ENCODE measurements around the gene ACTRT2. TPM values are rescaled to one million over a fixed set of nuclear protein-coding genes. Genes with fewer than 3 reads are reported as not detected.

ACTRT2 gene
- total RNA-seq, 4 donors from 2014 or later: not detected

DNA sequence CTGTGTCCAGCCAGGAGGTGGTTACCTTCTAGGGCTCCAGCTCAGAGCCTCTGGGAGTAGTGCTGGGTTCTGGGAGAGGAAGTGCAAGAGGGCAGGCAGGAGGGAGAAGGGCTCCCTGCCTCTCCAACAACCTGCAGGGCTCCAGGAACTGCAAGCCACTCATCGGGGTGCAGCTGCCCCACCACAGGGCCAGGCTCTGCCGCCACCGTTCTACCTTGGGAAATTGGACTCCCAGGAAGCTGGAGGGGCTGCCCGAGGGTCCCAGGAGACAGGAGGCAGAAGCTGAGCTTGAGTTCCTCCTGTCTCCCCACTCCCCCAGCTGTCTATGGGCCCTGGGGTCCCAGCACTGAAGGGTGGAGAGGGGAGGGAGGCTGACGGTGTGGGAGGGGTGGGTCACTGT lies 40.3 kb downstream of the ACTRT2 start:
- intact Hi-C loops (cut with DNase I): no loop called here
- Histone ChIP-seq H3K9me3 (peaks cover 0 to 5% (median 0%) of the 10 kb centered on the region in 4 donors), H3K4me1 (peaks cover 15 to 23% (median 20%) of the 10 kb centered on the region in 4 donors), H3K4me3 (no peak overlapping the region), H3K27me3 (peaks cover 11 to 90% (median 37%) of the 10 kb centered on the region in 4 donors), H3K36me3 (no peaks in the 10 kb centered on the region), H3K27ac (replicated peaks in 1 of 4) (no peak overlapping the region)
- DNase-seq (ENCODE audit: extremely low spot score): no peak
- WGBS: no CpG with 5 or more reads among the region's 5 CpGs
- TF ChIP-seq, protein P1, sequence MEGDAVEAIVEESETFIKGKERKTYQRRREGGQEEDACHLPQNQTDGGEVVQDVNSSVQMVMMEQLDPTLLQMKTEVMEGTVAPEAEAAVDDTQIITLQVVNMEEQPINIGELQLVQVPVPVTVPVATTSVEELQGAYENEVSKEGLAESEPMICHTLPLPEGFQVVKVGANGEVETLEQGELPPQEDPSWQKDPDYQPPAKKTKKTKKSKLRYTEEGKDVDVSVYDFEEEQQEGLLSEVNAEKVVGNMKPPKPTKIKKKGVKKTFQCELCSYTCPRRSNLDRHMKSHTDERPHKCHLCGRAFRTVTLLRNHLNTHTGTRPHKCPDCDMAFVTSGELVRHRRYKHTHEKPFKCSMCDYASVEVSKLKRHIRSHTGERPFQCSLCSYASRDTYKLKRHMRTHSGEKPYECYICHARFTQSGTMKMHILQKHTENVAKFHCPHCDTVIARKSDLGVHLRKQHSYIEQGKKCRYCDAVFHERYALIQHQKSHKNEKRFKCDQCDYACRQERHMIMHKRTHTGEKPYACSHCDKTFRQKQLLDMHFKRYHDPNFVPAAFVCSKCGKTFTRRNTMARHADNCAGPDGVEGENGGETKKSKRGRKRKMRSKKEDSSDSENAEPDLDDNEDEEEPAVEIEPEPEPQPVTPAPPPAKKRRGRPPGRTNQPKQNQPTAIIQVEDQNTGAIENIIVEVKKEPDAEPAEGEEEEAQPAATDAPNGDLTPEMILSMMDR (IDR thresholded peaks at IDR 0.05): no peak
- TF ChIP-seq EP300 (IDR thresholded peaks at IDR 0.05) (no peak), POLR2AphosphoS5 (IDR thresholded peaks at IDR 0.05) (no peak), POLR2A (IDR thresholded peaks at IDR 0.05; ENCODE audit: low read depth) (no peak)

DNA sequence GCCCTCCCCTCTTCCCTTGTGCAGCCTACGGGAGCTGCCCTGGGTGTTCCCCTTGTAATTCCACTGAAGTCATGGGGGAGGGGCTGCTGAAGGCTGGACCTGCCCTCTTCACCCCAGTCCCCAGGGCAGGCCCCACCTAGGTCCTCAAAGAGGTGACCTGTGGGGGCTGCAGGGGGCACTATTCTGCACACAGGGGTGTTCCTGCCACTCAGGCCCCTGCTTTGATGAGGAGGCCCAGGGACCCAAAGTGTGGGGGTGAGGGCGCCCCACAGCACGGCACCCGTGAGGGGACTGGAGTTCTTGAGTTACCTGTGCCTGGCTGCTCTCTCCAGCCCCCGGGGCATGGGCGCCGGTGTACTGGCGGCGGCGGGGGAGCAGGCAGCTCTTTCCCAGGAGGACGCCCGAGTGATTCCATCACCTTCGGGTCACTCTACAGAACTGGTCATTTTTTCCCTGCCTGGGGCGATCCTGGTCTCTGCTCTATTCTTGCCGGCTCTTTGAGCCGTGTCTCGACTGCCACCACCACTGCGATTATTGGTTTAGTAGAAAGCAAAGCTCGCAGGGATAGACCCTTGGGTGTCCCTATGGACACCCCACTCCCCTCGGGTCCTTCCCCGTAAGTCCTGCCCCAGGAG lies 40.8 kb downstream of the ACTRT2 start:
- Histone ChIP-seq H3K4me1 (peaks cover 15 to 28% (median 23%) of the 10 kb centered on the region in 4 donors), H3K27ac (replicated peaks in 1 of 4) (no peak overlapping the region), H3K4me3 (no peak overlapping the region), H3K36me3 (no peaks in the 10 kb centered on the region), H3K27me3 (peaks cover 11 to 91% (median 41%) of the 10 kb centered on the region in 4 donors), H3K9me3 (peaks cover 0 to 5% (median 0%) of the 10 kb centered on the region in 4 donors)
- TF ChIP-seq POLR2AphosphoS5 (IDR thresholded peaks at IDR 0.05) (no peak), EP300 (IDR thresholded peaks at IDR 0.05) (no peak), POLR2A (IDR thresholded peaks at IDR 0.05; ENCODE audit: low read depth) (no peak)
- TF ChIP-seq, protein P1 (IDR thresholded peaks at IDR 0.05): no peak
- DNase-seq (ENCODE audit: extremely low spot score): no peak
- intact Hi-C loops (cut with DNase I): no loop called here
- WGBS: 32% methylated on average over 16 of the region's 21 CpGs

DNA sequence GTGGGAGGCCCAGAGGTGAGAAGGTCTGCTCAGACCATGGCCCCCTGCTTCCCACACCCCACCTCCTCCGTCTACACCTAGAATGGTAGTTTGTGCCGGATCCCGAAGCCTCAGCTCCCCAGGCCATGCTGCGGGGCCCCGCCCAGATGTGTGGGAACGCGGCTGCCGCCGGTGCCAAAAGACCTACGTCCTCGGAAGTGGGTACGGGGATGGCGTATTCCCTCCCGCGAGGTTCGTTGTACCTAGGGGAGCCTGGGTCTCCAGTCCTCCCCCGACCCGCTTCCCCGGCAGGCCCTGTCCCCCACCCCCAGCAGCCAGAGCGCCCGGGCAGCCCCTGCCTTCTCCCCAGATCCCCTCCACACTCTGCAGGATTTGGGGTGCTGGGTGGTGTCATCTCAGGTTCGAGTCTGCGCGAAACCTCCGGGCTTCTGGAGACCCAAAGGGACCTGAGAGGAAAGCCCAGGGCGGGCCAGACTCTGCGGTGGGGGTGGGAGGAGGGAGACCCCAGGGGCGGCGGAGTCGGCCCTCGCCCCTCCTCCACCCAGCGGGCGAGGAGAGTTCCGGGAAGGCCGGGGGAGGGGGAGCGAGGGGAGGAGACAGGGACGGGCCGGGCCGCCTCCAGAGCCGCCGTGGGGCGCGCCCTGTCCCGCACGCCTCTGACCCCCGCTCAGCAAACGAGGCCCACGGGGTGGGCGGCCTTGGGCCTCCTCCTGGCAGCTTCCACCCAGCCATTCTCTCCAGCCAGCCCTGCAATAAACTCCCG lies 41.5 kb downstream of the ACTRT2 start:
- no peaks in the 10 kb centered on the region for H3K36me3 ChIP-seq
- 35% methylated on average over 19 of the region's 50 CpGs for WGBS
- H3K27ac ChIP-seq (replicated peaks in 1 of 4): no peak overlapping the region
- peaks cover 11 to 96% (median 48%) of the 10 kb centered on the region in 4 donors for H3K27me3 ChIP-seq
- intact Hi-C loops (cut with DNase I): no loop called here
- H3K4me1 ChIP-seq: peaks cover 16 to 35% (median 29%) of the 10 kb centered on the region in 4 donors
- TF ChIP-seq POLR2AphosphoS5 (IDR thresholded peaks at IDR 0.05) (no peak), POLR2A (IDR thresholded peaks at IDR 0.05; ENCODE audit: low read depth) (no peak), EP300 (IDR thresholded peaks at IDR 0.05) (no peak)
- TF ChIP-seq, protein P1 (IDR thresholded peaks at IDR 0.05): no peak
- H3K9me3 ChIP-seq: peaks cover 0 to 5% (median 0%) of the 10 kb centered on the region in 4 donors
- DNase-seq (ENCODE audit: extremely low spot score): no peak
- H3K4me3 ChIP-seq: peak overlapping the region in 2 of 4 donors; percentile 37 to 52

DNA sequence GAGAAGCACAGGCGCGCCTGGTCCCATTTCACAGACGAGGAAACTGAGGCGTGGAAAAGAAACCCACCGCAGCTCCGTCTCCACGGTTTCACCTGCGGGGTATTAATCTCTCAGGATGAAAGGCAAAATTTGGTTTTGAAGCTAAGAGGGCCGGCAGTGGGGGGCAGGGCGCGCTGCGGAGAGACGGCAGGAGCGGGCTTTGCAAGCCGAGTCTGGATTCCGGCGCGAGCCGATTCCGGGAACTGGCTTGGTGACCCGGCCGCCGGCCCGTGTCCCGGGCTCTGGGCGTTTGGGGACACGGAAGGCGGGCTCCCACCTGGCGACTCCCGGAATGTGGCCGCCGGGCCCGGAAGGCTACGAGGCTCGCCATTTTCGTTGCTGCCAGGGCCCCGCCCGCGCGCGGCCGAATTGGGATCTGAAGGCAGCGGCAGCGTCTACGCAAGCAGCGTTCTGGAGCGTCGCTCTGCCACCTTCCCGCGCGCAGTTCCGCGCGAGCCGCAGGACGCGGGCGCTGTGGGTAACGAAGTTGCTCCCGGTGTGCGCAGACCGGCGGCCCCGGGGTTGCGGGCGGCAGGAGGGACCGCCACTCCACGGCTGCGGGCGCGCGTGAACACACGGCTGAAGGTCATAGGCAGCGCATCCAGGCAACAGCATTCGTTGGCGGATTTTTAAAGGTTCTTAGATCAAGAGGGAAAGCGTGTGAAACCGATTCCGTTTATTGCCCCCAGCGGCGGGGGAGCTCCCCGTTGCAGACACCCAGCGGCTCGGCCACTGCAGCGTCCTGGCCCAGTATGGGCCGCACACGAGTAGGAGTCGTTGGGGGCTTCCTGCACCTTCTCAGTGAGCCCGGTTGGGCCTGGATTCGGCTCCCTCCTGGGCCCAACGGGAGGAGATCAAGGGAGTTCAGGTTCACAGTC lies 42.4 kb downstream of the ACTRT2 start:
- Histone ChIP-seq H3K4me1 (peaks cover 24 to 44% (median 37%) of the 10 kb centered on the region in 4 donors), H3K36me3 (no peaks in the 10 kb centered on the region), H3K4me3 (peak overlapping the region; percentile 26 to 52 (median 36)), H3K27me3 (peaks cover 11 to 96% (median 56%) of the 10 kb centered on the region in 4 donors), H3K27ac (replicated peaks in 1 of 4) (no peak overlapping the region), H3K9me3 (peaks cover 0 to 4% (median 0%) of the 10 kb centered on the region in 4 donors)
- WGBS: 29% methylated on average over 38 of the region's 91 CpGs
- DNase-seq (ENCODE audit: extremely low spot score): no peak
- intact Hi-C loops (cut with DNase I): no loop called here
- no peak for TF ChIP-seq POLR2AphosphoS5 (IDR thresholded peaks at IDR 0.05)
- TF ChIP-seq POLR2A (IDR thresholded peaks at IDR 0.05; ENCODE audit: low read depth): no peak
- TF ChIP-seq, protein P1 (IDR thresholded peaks at IDR 0.05): no peak
- TF ChIP-seq EP300 (IDR thresholded peaks at IDR 0.05): no peak

Measured in esophagus muscularis mucosa (tissue), 4 donors.